Stimulated activated CD8-positive, alpha-beta memory T cell treated with anti-CD3 and anti-CD28 coated beads, Interleukin-12 subunit alpha, Interleukin-12 subunit beta, amount 100 ng/mL, for 24 hours (primary cell): ENCODE results near the gene RRP15.

Experiments used
- DNase-seq: peaks from one replicate; pipeline ENCODE4 v3.0.0-alpha.2; 2020; ENCODE audit errors: extremely low read depth

Gene RRP15

GRCh38 chr1:218361298-218362065 is 76.4 kb downstream of the RRP15 start:
- DNase-seq = no peak

GRCh38 chr1:218362418-218363076 is 77.5 kb downstream of the RRP15 start:
- DNase-seq = no peak

- DNase-seq = no peak
Observed at GRCh38 chr1:218363141-218363540, 78.0 kb downstream of the RRP15 start.

- no peak for DNase-seq
Observed at GRCh38 chr1:218364028-218364710, 79.1 kb downstream of the RRP15 start.

- DNase-seq = no peak
Observed at GRCh38 chr1:218365226-218365999, 80.3 kb downstream of the RRP15 start.

GRCh38 chr1:218366322-218367052 is 81.4 kb downstream of the RRP15 start:
- no peak for DNase-seq

- DNase-seq = no peak
Observed at GRCh38 chr1:218367118-218367517, 82.0 kb downstream of the RRP15 start.

GRCh38 chr1:218368686-218369085 is 83.6 kb downstream of the RRP15 start:
- no peak for DNase-seq

GRCh38 chr1:218369688-218370511 is 84.8 kb downstream of the RRP15 start:
- no peak for DNase-seq

GRCh38 chr1:218371927-218372672 is 87.0 kb downstream of the RRP15 start:
- DNase-seq = no peak

- DNase-seq = no peak
Observed at GRCh38 chr1:218374401-218375353, 89.6 kb downstream of the RRP15 start.

GRCh38 chr1:218376722-218377121 is 91.6 kb downstream of the RRP15 start:
- DNase-seq = no peak

- peak; percentile 42 for DNase-seq
Observed at GRCh38 chr1:218377143-218377660, 92.1 kb downstream of the RRP15 start.

- DNase-seq = no peak
Observed at GRCh38 chr1:218380125-218380977, 95.3 kb downstream of the RRP15 start.

GRCh38 chr1:218382261-218382660 is 97.2 kb downstream of the RRP15 start:
- no peak for DNase-seq

- DNase-seq = no peak
Observed at GRCh38 chr1:218383051-218383450, 98.0 kb downstream of the RRP15 start.

GRCh38 chr1:218383681-218384080 is 98.6 kb downstream of the RRP15 start:
- no peak for DNase-seq
